LHCN-M2 (cell line): ENCODE results near the gene CASP3. TPM values are rescaled to one million over a fixed set of nuclear protein-coding genes. Genes with fewer than 3 reads are reported as not detected.
"Not testable (repeated sequence)": the region's sequence is repeated elsewhere in the genome, so short reads cannot be mapped to it uniquely, and the experiment has no call there.

Experiments used
- DNase-seq: peaks from one replicate; pipeline ENCODE4 v3.0.0-alpha.2; 2012; ENCODE audit warnings: low read depth
- total RNA-seq: library from RNA; depleted of rRNA; stranded (reverse); fragments of >200 nt; gene quantifications from 2 replicates; pipeline ENCODE4 v1.2.3, GENCODE V29; 2014; rRNA removed

Gene CASP3
- total RNA-seq, 1 experiment from 2014 or later: 52.2 TPM

- DNase-seq: no peak
Observed at GRCh38 chr4:184596617-184597185, 52.5 kb downstream of the CASP3 start.

GRCh38 chr4:184596044-184596616 is 53.1 kb downstream of the CASP3 start:
- DNase-seq: no peak

- DNase-seq: no peak
Observed at GRCh38 chr4:184595430-184595829, 53.8 kb downstream of the CASP3 start.

- DNase-seq: peak; percentile 9
Observed at GRCh38 chr4:184593461-184593860, 55.8 kb downstream of the CASP3 start.

- not testable (repeated sequence) for DNase-seq
Observed at GRCh38 chr4:184591747-184592270, 57.4 kb downstream of the CASP3 start.

GRCh38 chr4:184591070-184591677 is 58.1 kb downstream of the CASP3 start:
- no peak for DNase-seq

- DNase-seq: no peak
Observed at GRCh38 chr4:184590196-184590595, 59.1 kb downstream of the CASP3 start.

- peak; percentile 6 for DNase-seq
Observed at GRCh38 chr4:184588893-184589292, 60.4 kb downstream of the CASP3 start.

GRCh38 chr4:184587701-184588100 is 61.5 kb downstream of the CASP3 start:
- DNase-seq: no peak

- no peak for DNase-seq
Observed at GRCh38 chr4:184587221-184587620, 62.0 kb downstream of the CASP3 start.

- DNase-seq: no peak
Observed at GRCh38 chr4:184583738-184584502, 65.3 kb downstream of the CASP3 start.

Other genes starting within 250 kb of the CASP3 start
- 16.6 and 17.6 TPM in 2 replicates for gene IRF2, start 174.9 kb downstream of the CASP3 start, total RNA-seq
- 20.6 and 29.0 TPM in 2 replicates for gene PRIMPOL, start 291 bp upstream of the CASP3 start, total RNA-seq
- gene CENPU, start 84.6 kb upstream of the CASP3 start, total RNA-seq: 73.7 and 85.5 TPM in 2 replicates
- gene ACSL1, start 176.5 kb upstream of the CASP3 start, total RNA-seq: 83.0 and 115 TPM in 2 replicates